HEK293 (cell line): ENCODE data around the gene NAPA.

Source experiments
- CTCF ChIP-seq: fragments of 450-650 bp; formaldehyde crosslinking; IDR thresholded peaks from 2 replicates; pipeline ENCODE4 v1.5.1; 2016; ENCODE audit warnings: missing biosample characterization, missing genetic modification characterization
- GFI1B ChIP-seq: fragments of 450-650 bp; formaldehyde crosslinking; IDR thresholded peaks from 2 replicates; pipeline ENCODE4 v1.5.1; 2016; ENCODE audit warnings: missing biosample characterization, missing genetic modification characterization
- OSR2 ChIP-seq: fragments of 450-650 bp; formaldehyde crosslinking; IDR thresholded peaks from 2 replicates; pipeline ENCODE4 v1.5.1; 2016; ENCODE audit warnings: missing biosample characterization, missing genetic modification characterization
- TRIM28 ChIP-seq: IDR thresholded peaks from 2 replicates; pipeline ENCODE4 v1.6.1; 2011; ENCODE audit warnings: low read length, control low read depth, borderline replicate concordance
- ZNF223 ChIP-seq: fragments of 450-650 bp; formaldehyde crosslinking; IDR thresholded peaks from 2 replicates; pipeline ENCODE4 v1.5.1; 2016; ENCODE audit warnings: missing biosample characterization, missing genetic modification characterization

DNA sequence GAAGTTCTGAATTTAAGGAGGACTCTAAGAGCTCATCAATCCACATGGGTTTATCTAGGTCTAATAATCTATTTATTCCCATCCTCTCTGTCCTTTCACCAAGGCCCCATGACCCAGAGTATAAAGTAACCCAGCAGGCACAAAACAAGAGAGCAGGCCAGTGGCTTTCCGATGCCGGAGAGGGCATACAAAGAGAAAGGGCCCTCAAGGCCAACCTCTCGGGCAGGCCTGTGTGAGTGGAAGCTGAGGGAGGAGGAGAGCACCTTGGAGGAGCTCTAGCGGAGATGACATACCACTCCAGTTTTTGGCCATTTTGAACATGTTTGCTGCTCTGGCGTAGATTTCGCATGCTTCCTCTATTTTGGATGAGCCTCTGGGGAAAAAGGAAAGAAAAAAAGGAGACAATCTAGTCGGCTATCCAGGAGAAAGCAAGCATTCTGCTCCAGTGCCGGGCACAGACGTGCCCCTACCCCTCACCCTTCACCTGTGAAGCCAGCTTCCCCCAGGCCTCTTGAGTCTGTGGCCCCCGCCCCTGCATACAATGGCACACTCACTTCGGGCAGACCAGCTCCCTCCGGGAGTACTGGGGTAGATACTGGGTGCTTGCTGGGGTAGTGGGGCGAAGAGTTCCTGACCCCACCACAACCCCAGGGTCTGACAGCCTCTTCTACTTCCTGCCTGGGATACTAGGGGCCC lies 11.6 kb downstream of the NAPA start:
- TF ChIP-seq TRIM28 (no peak), GFI1B (tag by site-specific recombination) (no peak), ZNF223 (tag by site-specific recombination) (no peak), OSR2 (tag by site-specific recombination) (no peak), CTCF (tag by site-specific recombination) (no peak)
